HEK293 (cell line): ENCODE results near the gene OLA1.

Experiments
- CTCF ChIA-PET: fragments of 350-600 bp; formaldehyde crosslinking; extraction: SDS; loops from one replicate; lab custom pipeline; 2021; ENCODE audit warnings: antibody characterized with exemption; lab: Yijun Ruan, JAX
- POLR2A ChIA-PET: fragments of 300-600 bp; formaldehyde crosslinking; extraction: SDS; loops from one replicate; lab custom pipeline; 2020; ENCODE audit warnings: antibody characterized with exemption, inconsistent platforms; lab: Yijun Ruan, JAX
- H3K27ac ChIP-seq: fragments of 200-500 bp; sonication (Bioruptor generic); 2 replicates; pipeline ENCODE4 v1.5.1; 2014; ENCODE audit warnings: low read depth, low read length, control low read depth, inconsistent platforms; ENCODE audit errors: extremely low read depth
- H3K36me3 ChIP-seq, 2 experiments: fragments of 200-500 bp in 1 of 2; sonication (Bioruptor generic) in 1 of 2; 1 replicate in 1 of 2; 2 replicates in 1 of 2; pipeline ENCODE4 v1.5.1; 2014 to 2017; ENCODE audit warnings: inconsistent platforms in 2 of 2, low read length in 2 of 2; ENCODE audit not compliant: control insufficient read depth in 2 of 2, insufficient read depth in 1 of 2
- H3K4me1 ChIP-seq: fragments of 200-500 bp; sonication (Bioruptor generic); 2 replicates; pipeline ENCODE4 v1.5.1; 2014; ENCODE audit warnings: mild to moderate bottlenecking, low read length, inconsistent platforms; ENCODE audit not compliant: control insufficient read depth, insufficient read depth
- H3K4me3 ChIP-seq: 2 replicates; pipeline ENCODE4 v1.5.1; 2011; ENCODE audit warnings: low read depth, mild to moderate bottlenecking, control low read depth, low read length, moderate library complexity
- H3K9me3 ChIP-seq: fragments of 200-500 bp; sonication (Bioruptor generic); 2 replicates; pipeline ENCODE4 v1.5.1; 2014; ENCODE audit warnings: low read depth, low read length, inconsistent platforms; ENCODE audit not compliant: control insufficient read depth, insufficient read depth
- KLF16 ChIP-seq: fragments of 450-650 bp; formaldehyde crosslinking; IDR thresholded peaks from 2 replicates; pipeline ENCODE4 v1.5.1; 2017; ENCODE audit warnings: missing biosample characterization, missing genetic modification characterization
- PRDM1 ChIP-seq: fragments of 450-650 bp; formaldehyde crosslinking; IDR thresholded peaks from 2 replicates; pipeline ENCODE4; 2016; ENCODE audit warnings: missing biosample characterization, missing genetic modification characterization
- SCRT1 ChIP-seq: fragments of 450-650 bp; formaldehyde crosslinking; IDR thresholded peaks from 2 replicates; pipeline ENCODE4 v1.5.1; 2016; ENCODE audit warnings: missing biosample characterization, missing genetic modification characterization, borderline replicate concordance
- YY1 ChIP-seq: fragments of 450-650 bp; formaldehyde crosslinking; IDR thresholded peaks from 2 replicates; pipeline ENCODE4 v1.5.1; 2018; ENCODE audit warnings: missing biosample characterization, missing genetic modification characterization
- ZNF24 ChIP-seq: fragments of 450-650 bp; formaldehyde crosslinking; IDR thresholded peaks from 2 replicates; pipeline ENCODE4 v1.5.1; 2016; ENCODE audit warnings: missing biosample characterization, missing genetic modification characterization
- ZNF292 ChIP-seq: fragments of 450-650 bp; formaldehyde crosslinking; IDR thresholded peaks from 2 replicates; pipeline ENCODE4 v1.5.1; 2016; ENCODE audit warnings: low read depth, missing biosample characterization, missing genetic modification characterization, borderline replicate concordance
- ZNF335 ChIP-seq: fragments of 450-650 bp; formaldehyde crosslinking; conservative IDR thresholded peaks from 2 replicates; pipeline ENCODE4 v1.5.1; 2016; ENCODE audit warnings: missing biosample characterization, missing genetic modification characterization
- ZNF473 ChIP-seq: fragments of 450-650 bp; formaldehyde crosslinking; IDR thresholded peaks from 2 replicates; pipeline ENCODE4 v1.5.1; 2017; ENCODE audit warnings: missing biosample characterization, missing genetic modification characterization
- ZNF529 ChIP-seq: fragments of 450-650 bp; formaldehyde crosslinking; IDR thresholded peaks from 2 replicates; pipeline ENCODE4 v1.5.1; 2017; ENCODE audit warnings: missing genetic modification characterization, missing biosample characterization; ENCODE audit not compliant: insufficient replicate concordance
- ZNF555 ChIP-seq: fragments of 450-650 bp; formaldehyde crosslinking; conservative IDR thresholded peaks from 2 replicates; pipeline ENCODE4 v1.5.1; 2017; ENCODE audit warnings: missing biosample characterization, mild to moderate bottlenecking, missing genetic modification characterization, inconsistent platforms
- ZNF701 ChIP-seq: fragments of 450-650 bp; formaldehyde crosslinking; IDR thresholded peaks from 2 replicates; pipeline ENCODE4 v1.5.1; 2016; ENCODE audit warnings: missing biosample characterization, missing genetic modification characterization
- ZNF707 ChIP-seq: fragments of 450-650 bp; formaldehyde crosslinking; IDR thresholded peaks from 2 replicates; pipeline ENCODE4 v1.5.1; 2016; ENCODE audit warnings: missing biosample characterization, missing genetic modification characterization
- ZNF747 ChIP-seq: fragments of 450-650 bp; formaldehyde crosslinking; IDR thresholded peaks from 2 replicates; pipeline ENCODE4 v1.5.1; 2016; ENCODE audit warnings: missing biosample characterization, missing genetic modification characterization
- ZNF791 ChIP-seq: fragments of 450-650 bp; formaldehyde crosslinking; IDR thresholded peaks from 2 replicates; pipeline ENCODE4 v1.5.1; 2016; ENCODE audit warnings: missing biosample characterization, missing genetic modification characterization
- ZNF792 ChIP-seq: fragments of 450-650 bp; formaldehyde crosslinking; IDR thresholded peaks from 2 replicates; pipeline ENCODE4 v1.5.1; 2016; ENCODE audit warnings: missing biosample characterization, missing genetic modification characterization
- ZNF843 ChIP-seq: fragments of 450-650 bp; formaldehyde crosslinking; IDR thresholded peaks from 2 replicates; pipeline ENCODE4 v1.5.1; 2016; ENCODE audit warnings: missing biosample characterization, missing genetic modification characterization
- ZXDB ChIP-seq: fragments of 450-650 bp; formaldehyde crosslinking; IDR thresholded peaks from 2 replicates; pipeline ENCODE4 v1.5.1; 2016; ENCODE audit warnings: missing biosample characterization, missing genetic modification characterization
- TF ChIP-seq, protein P1 (sequence below): fragments of 450-650 bp; formaldehyde crosslinking; IDR thresholded peaks from 2 replicates; pipeline ENCODE4 v1.5.1; 2017; ENCODE audit warnings: missing biosample characterization, missing genetic modification characterization
- TF ChIP-seq, protein P2 (sequence below): fragments of 450-650 bp; formaldehyde crosslinking; IDR thresholded peaks from 2 replicates; pipeline ENCODE4 v1.5.1; 2016; ENCODE audit warnings: missing biosample characterization, missing genetic modification characterization
- TF ChIP-seq, protein P3 (sequence below): fragments of 450-650 bp; formaldehyde crosslinking; IDR thresholded peaks from 2 replicates; pipeline ENCODE4 v1.5.1; 2016; ENCODE audit warnings: missing biosample characterization, missing genetic modification characterization, low read depth
- TF ChIP-seq, protein P4 (sequence below): sonication (generic); formaldehyde crosslinking; IDR thresholded peaks from 2 replicates; pipeline ENCODE4 v1.8.1; 2022; ENCODE audit warnings: mild to moderate bottlenecking, moderate library complexity, missing genetic modification reagents

OLA1 gene

DNA sequence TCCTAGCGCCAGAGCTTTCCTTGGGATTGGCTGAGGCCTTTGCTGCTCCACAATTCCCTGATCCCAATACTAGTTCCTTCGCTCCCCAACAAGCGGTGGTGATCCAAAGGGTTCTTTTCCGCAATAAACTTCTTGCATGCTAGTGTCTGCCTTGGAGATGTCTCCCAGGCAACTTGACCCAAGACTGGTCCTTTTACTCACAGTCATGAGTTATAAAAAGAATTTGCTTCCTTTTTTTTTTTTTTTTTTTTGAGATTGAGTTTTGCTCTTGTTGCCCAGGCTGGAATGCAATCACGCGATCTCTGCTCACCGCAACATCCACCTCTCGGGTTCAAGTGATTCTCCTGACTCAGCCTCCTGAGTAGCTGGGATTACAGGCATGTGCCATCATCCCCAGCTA lies 193.4 kb downstream of the OLA1 start:
- TF ChIP-seq ZNF707 (tag by site-specific recombination) (no peak), YY1 (tag by site-specific recombination) (no peak), ZNF792 (tag by site-specific recombination) (no peak), ZNF335 (tag by site-specific recombination) (no peak), ZNF473 (no peak), ZNF529 (tag by site-specific recombination) (no peak), ZNF24 (tag by site-specific recombination) (no peak), ZNF843 (tag by site-specific recombination) (no peak), ZNF555 (no peak), ZNF747 (tag by site-specific recombination) (no peak)
- TF ChIP-seq, protein P1, sequence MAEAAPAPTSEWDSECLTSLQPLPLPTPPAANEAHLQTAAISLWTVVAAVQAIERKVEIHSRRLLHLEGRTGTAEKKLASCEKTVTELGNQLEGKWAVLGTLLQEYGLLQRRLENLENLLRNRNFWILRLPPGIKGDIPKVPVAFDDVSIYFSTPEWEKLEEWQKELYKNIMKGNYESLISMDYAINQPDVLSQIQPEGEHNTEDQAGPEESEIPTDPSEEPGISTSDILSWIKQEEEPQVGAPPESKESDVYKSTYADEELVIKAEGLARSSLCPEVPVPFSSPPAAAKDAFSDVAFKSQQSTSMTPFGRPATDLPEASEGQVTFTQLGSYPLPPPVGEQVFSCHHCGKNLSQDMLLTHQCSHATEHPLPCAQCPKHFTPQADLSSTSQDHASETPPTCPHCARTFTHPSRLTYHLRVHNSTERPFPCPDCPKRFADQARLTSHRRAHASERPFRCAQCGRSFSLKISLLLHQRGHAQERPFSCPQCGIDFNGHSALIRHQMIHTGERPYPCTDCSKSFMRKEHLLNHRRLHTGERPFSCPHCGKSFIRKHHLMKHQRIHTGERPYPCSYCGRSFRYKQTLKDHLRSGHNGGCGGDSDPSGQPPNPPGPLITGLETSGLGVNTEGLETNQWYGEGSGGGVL (tag by site-specific recombination) = no peak
- TF ChIP-seq, protein P2, sequence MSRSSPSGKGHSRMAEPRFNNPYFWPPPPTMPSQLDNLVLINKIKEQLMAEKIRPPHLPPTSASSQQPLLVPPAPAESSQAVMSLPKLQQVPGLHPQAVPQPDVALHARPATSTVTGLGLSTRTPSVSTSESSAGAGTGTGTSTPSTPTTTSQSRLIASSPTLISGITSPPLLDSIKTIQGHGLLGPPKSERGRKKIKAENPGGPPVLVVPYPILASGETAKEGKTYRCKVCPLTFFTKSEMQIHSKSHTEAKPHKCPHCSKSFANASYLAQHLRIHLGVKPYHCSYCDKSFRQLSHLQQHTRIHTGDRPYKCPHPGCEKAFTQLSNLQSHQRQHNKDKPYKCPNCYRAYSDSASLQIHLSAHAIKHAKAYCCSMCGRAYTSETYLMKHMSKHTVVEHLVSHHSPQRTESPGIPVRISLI (tag by site-specific recombination) = no peak
- TF ChIP-seq, protein P3, sequence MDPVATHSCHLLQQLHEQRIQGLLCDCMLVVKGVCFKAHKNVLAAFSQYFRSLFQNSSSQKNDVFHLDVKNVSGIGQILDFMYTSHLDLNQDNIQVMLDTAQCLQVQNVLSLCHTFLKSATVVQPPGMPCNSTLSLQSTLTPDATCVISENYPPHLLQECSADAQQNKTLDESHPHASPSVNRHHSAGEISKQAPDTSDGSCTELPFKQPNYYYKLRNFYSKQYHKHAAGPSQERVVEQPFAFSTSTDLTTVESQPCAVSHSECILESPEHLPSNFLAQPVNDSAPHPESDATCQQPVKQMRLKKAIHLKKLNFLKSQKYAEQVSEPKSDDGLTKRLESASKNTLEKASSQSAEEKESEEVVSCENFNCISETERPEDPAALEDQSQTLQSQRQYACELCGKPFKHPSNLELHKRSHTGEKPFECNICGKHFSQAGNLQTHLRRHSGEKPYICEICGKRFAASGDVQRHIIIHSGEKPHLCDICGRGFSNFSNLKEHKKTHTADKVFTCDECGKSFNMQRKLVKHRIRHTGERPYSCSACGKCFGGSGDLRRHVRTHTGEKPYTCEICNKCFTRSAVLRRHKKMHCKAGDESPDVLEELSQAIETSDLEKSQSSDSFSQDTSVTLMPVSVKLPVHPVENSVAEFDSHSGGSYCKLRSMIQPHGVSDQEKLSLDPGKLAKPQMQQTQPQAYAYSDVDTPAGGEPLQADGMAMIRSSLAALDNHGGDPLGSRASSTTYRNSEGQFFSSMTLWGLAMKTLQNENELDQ (tag by site-specific recombination) = no peak
- TF ChIP-seq, protein P4, sequence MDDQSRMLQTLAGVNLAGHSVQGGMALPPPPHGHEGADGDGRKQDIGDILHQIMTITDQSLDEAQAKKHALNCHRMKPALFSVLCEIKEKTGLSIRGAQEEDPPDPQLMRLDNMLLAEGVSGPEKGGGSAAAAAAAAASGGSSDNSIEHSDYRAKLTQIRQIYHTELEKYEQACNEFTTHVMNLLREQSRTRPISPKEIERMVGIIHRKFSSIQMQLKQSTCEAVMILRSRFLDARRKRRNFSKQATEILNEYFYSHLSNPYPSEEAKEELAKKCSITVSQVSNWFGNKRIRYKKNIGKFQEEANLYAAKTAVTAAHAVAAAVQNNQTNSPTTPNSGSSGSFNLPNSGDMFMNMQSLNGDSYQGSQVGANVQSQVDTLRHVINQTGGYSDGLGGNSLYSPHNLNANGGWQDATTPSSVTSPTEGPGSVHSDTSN (CRISPR knock-in tag) = no peak
- TF ChIP-seq, all 188 proteins: peak for 0
- Histone ChIP-seq H3K36me3 (no peaks in the 10 kb centered on the region), H3K4me3 (no peak overlapping the region), H3K9me3 (no peaks in the 10 kb centered on the region), H3K27ac (no peak overlapping the region), H3K4me1 (no peaks in the 10 kb centered on the region)
- CTCF ChIA-PET = no interaction called here
- POLR2A ChIA-PET = no interaction called here

DNA sequence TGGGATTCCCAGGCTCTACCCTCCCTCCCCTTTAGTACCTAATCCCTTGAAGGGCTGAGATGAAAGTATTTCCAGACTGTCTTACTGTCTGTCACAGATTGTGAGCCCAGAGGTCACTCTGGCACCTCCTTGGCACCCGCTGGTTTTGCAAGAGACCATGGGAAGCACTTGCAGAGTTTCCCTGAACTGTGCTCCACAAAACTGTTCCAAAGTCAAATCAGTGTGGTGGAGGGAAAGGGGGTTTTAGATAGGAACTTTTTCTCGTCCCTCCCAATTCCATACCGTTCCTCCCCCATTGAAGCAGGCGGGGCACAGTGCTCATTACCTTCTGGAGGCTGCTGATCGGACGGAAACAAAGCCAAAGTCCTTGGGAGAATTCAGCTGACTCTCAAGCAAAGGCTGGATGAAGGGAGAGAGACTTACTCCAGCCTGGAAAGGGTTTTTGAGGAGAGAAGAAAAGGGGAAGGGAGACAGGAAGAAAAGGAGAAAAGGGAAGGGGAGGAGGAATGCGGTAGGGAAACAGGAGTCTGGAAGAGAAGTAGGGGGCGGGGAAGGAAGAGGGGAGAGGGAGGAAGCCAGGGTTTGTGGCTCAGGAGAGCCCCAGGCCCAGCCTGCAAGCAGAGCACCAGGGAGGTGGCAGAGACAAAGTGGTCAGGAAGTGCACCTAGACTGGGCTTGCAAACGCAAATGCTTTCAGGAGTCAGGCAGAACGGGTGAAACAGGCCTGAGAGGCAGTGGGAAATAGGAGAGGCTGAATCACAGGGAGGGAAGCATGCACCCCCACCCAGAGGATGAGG lies 194.8 kb downstream of the OLA1 start:
- Histone ChIP-seq H3K36me3 (no peaks in the 10 kb centered on the region), H3K27ac (no peak overlapping the region), H3K9me3 (no peaks in the 10 kb centered on the region), H3K4me3 (no peak overlapping the region), H3K4me1 (no peaks in the 10 kb centered on the region)
- ChIA-PET POLR2A (no interaction called here), CTCF (interaction anchor here (1.9 kb wide), 1 partner anchor 10 kb away, joined by 7 read pairs; no protein-coding TSS in a partner anchor)
- TF ChIP-seq KLF16 (tag by site-specific recombination) (no peak), ZXDB (no peak), SCRT1 (no peak), ZNF292 (tag by site-specific recombination) (no peak), ZNF791 (tag by site-specific recombination) (no peak), ZNF701 (no peak), YY1 (tag by site-specific recombination) (no peak), PRDM1 (tag by site-specific recombination) (peak; percentile 19; the same call in 1 of the 2 replicates)
- TF ChIP-seq, all 188 proteins: peak for 1
